Upper lobe of right lung (tissue), 1 donor: ENCODE results near the gene FOXN1. TPM values are rescaled to one million over a fixed set of nuclear protein-coding genes. Genes with fewer than 3 reads are reported as not detected.

Experiments used
- ATAC-seq: fragments of 200-7000 bp; cut with Tn5 transposase; one replicate; pipeline ENCODE4 v1.9.1; 2020; ENCODE audit warnings: mild to moderate bottlenecking, moderate library complexity
- DNase-seq: peaks from one replicate; pipeline ENCODE4 v3.0.0-alpha.2; 2020
- H3K27ac ChIP-seq: fragments of 200-600 bp; one replicate; pipeline ENCODE4 v1.8.0; 2022
- H3K27me3 ChIP-seq: fragments of 200-600 bp; one replicate; pipeline ENCODE4 v1.8.0; 2022; ENCODE audit warnings: mild to moderate bottlenecking
- H3K36me3 ChIP-seq: fragments of 200-600 bp; one replicate; pipeline ENCODE4 v1.8.0; 2022
- H3K4me1 ChIP-seq: fragments of 200-600 bp; one replicate; pipeline ENCODE4 v1.8.0; 2022
- H3K4me3 ChIP-seq: fragments of 200-600 bp; one replicate; pipeline ENCODE4 v1.8.0; 2022; ENCODE audit warnings: mild to moderate bottlenecking
- H3K9me3 ChIP-seq: fragments of 200-600 bp; one replicate; pipeline ENCODE4 v1.8.0; 2022
- intact Hi-C: fragments of 100-400 bp; cut with DNase I; formaldehyde crosslinking; loops from one replicate; pipeline ENCODE4 v1.11.0; 2022
- total RNA-seq: library from RNA; stranded (reverse); fragmentation: NEBNext Ultra II Directional; extraction: Animal tissue kit (Norgen Biotek cat#: 25700); gene quantifications from one replicate; pipeline ENCODE4 v1.2.1, GENCODE V29; 2021
- TF ChIP-seq, protein P1 (sequence below): fragments of 200-600 bp; IDR thresholded peaks from one replicate; pipeline ENCODE4 v1.8.0; 2022; ENCODE audit warnings: antibody characterized with exemption
- donor health status: DM: no; HTN: yes; CAD: no; lungs with severe emphysema.

Gene FOXN1
- total RNA-seq, 1 donor from 2014 or later, result 0.35 TPM

DNA sequence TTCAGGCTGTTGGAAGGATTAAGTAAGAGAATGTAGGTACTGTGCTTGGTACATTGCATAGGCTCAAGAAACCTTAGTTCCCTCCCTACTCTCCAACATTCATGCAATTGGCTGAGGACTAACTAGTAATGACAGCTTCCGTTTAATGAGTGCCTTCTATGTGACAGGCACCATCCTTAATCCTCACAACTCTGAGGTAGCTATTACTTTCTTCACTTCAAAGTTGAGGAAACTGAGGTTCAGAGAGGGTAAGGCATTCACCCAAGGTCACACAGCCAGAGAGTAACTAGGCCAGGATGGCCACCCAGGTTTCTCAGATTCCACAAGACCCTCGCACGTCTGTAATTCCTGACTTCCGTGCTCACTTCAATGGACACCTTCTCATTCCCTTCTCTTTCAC is 24.1 kb downstream of the FOXN1 start:
- no peaks in the 10 kb centered on the region for H3K27me3 ChIP-seq
- TF ChIP-seq, protein P1, sequence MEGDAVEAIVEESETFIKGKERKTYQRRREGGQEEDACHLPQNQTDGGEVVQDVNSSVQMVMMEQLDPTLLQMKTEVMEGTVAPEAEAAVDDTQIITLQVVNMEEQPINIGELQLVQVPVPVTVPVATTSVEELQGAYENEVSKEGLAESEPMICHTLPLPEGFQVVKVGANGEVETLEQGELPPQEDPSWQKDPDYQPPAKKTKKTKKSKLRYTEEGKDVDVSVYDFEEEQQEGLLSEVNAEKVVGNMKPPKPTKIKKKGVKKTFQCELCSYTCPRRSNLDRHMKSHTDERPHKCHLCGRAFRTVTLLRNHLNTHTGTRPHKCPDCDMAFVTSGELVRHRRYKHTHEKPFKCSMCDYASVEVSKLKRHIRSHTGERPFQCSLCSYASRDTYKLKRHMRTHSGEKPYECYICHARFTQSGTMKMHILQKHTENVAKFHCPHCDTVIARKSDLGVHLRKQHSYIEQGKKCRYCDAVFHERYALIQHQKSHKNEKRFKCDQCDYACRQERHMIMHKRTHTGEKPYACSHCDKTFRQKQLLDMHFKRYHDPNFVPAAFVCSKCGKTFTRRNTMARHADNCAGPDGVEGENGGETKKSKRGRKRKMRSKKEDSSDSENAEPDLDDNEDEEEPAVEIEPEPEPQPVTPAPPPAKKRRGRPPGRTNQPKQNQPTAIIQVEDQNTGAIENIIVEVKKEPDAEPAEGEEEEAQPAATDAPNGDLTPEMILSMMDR, result no peak
- DNase-seq (no peak), ATAC-seq (no peak)
- no peak overlapping the region for H3K27ac ChIP-seq
- no peaks in the 10 kb centered on the region for H3K4me1 ChIP-seq
- intact Hi-C loops, result no loop called here
- no peaks in the 10 kb centered on the region for H3K36me3 ChIP-seq
- H3K4me3 ChIP-seq, result no peak overlapping the region
- no peaks in the 10 kb centered on the region for H3K9me3 ChIP-seq

- DNase-seq, result no peak
- intact Hi-C loops, result no loop called here
- H3K4me3 ChIP-seq, result no peak overlapping the region
- H3K27me3 ChIP-seq, result no peaks in the 10 kb centered on the region
- H3K27ac ChIP-seq, result no peak overlapping the region
- no peaks in the 10 kb centered on the region for H3K4me1 ChIP-seq
- no peak for ATAC-seq
- TF ChIP-seq, protein P1, result no peak
- no peaks in the 10 kb centered on the region for H3K9me3 ChIP-seq
- H3K36me3 ChIP-seq, result no peaks in the 10 kb centered on the region
Measured at GRCh38 chr17:28530926-28531325, 24.8 kb downstream of the FOXN1 start.

DNA sequence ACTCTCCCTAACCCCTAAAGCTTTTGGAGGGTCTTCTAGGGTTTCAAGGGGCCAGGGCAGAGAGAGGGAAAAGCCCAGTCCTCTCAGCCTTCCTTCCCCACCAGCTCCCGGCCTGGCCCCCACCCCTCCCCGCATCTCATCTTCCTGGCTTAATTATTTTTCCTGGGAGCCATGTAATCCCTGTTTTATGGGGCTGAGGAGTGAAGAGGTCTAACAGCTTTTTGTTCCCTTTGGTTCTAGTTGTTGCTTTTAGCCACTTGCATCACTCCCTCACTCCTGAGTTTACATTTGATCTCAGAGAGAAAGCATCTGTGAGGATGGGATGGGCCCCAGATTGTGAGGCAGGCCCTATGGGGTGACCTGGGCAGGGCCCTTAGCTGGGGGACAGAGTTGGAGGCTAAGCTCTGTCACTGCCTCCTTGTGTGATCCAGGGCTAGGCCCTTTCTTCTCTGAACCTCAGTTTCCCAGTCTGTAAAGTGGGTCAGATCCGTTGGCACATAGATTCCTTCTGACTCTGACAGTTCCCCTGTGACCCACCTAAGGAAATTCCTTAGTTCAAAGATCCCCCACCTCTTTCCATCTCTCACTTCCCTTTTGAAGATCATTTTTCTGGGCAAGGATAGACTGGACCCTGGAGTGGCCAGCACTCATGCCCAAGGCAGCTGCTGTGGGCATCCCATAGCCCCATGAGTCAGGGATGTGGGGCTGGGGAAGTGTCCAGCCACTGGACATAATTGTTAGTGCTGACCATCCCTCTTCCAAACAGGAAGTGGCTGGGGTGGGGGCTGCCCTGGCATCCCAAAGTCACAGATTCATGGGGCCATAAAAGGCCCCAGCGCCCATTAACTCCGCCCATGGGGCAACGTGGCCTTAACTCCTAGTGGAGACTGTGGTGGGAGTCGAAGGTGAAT is 26.2 kb downstream of the FOXN1 start:
- intact Hi-C loops, result no loop called here
- ATAC-seq, result no peak
- Histone ChIP-seq H3K27ac (no peak overlapping the region), H3K36me3 (no peaks in the 10 kb centered on the region), H3K4me1 (no peaks in the 10 kb centered on the region), H3K27me3 (no peaks in the 10 kb centered on the region), H3K4me3 (no peak overlapping the region), H3K9me3 (no peaks in the 10 kb centered on the region)
- DNase-seq, result no peak
- TF ChIP-seq, protein P1, result no peak

GRCh38 chr17:28533091-28533807 is 27.1 kb downstream of the FOXN1 start:
- ATAC-seq, result no peak
- no peaks in the 10 kb centered on the region for H3K4me1 ChIP-seq
- no peaks in the 10 kb centered on the region for H3K27me3 ChIP-seq
- H3K36me3 ChIP-seq, result no peaks in the 10 kb centered on the region
- TF ChIP-seq, protein P1, result no peak
- H3K9me3 ChIP-seq, result no peaks in the 10 kb centered on the region
- H3K4me3 ChIP-seq, result no peak overlapping the region
- no peak for DNase-seq
- intact Hi-C loops, result no loop called here
- no peak overlapping the region for H3K27ac ChIP-seq

- H3K27me3 ChIP-seq, result no peaks in the 10 kb centered on the region
- no peaks in the 10 kb centered on the region for H3K9me3 ChIP-seq
- ATAC-seq (no peak), DNase-seq (no peak)
- TF ChIP-seq, protein P1, result no peak
- no peaks in the 10 kb centered on the region for H3K36me3 ChIP-seq
- H3K4me3 ChIP-seq, result no peak overlapping the region
- no peak overlapping the region for H3K27ac ChIP-seq
- intact Hi-C loops, result no loop called here
- H3K4me1 ChIP-seq, result no peaks in the 10 kb centered on the region
Measured at GRCh38 chr17:28534740-28535375, 28.7 kb downstream of the FOXN1 start.
